ACHN (cell line): ENCODE results near the gene CSF2RB.

Source experiments
- DNase-seq: peaks from one replicate; pipeline ENCODE4 v3.0.0-alpha.2; 2015
- in situ Hi-C: cut with HindIII; loops from 2 replicates; pipeline ENCODE4 v1.10.0; 2017; ENCODE audit warnings: low sequenced_read_pairs, low pct_ligation_motif_present, low pct_unique_long_range_greater_than_20kb

Gene CSF2RB

DNA sequence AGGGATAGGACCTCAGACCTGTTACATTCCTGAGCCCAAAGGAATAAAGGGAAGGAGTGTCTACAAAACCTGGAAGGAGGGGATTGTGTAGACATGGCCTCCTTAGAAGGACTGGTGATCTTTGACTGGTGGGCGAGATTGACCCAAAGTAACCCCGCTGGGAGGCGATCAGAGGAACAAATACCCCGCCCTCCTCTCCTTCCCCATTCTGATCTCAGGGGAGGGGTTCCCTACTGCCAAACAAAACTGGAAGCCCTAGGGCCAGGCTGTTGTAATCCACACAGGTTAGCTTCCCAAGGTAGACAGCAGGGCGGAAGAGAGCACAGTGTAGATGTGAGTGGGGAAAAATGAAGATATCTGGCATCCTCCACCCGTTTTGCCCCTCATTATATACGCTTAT lies 28.0 kb upstream of the CSF2RB start:
- in situ Hi-C loops, result no loop called here
- DNase-seq, result no peak

DNA sequence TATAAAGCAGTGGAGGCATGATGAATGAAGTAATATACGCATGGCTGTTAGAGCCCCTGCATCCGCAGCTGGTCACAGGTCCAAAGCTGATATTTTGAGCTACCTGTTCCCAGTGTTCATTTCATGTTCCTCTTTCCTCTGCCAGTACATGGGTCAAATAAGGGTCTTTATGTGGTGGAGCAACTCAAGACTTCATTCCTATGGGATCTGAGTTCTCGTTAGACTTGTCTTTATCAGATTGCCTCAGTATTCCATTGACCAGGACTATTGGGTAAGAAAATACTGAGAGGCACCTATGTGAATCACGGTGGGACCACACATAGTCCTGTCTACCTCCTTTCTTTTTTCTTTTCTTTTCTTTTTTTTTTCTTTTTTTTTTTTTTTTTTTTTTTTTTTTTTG lies 27.4 kb upstream of the CSF2RB start:
- DNase-seq, result no peak
- in situ Hi-C loops, result no loop called here

DNA sequence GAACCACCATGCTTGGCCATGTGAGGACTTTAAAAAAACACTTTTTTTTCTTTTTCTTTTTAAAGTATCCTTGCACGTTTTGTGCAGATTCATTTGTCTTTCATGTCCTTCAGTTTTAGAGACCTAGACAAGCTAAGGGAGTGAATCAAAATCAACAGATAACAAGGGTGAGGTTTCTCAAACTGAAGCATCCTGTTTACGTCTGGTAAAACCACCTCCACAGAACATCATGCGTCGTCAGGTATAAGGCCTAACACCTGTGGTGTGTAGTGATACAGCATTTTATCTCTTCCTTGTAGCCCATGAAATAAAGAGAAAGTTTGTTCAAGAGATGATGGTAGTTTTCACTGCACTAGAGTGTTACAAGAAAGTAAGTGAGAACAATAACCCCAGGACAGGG lies 26.3 kb upstream of the CSF2RB start:
- DNase-seq, result no peak
- in situ Hi-C loops, result no loop called here

DNA sequence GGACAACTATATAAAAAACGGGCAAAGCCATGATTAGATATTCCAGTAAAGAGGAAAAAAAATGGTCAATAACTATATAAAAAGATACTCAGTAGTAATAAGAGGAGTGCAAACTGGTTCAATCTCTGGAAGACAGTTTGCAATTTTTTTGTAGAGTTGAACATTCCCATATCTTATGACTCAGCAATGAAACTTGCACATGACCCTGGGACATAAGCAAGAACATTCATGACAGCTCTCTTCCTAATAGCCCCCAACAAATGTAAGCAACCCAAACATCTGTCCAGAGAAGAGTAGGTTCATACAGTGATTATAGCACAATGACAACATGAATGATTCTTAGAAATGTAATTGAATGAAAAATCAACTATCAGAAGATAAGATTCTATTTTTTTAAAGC lies 21.8 kb upstream of the CSF2RB start:
- no peak for DNase-seq
- in situ Hi-C loops, result no loop called here

DNA sequence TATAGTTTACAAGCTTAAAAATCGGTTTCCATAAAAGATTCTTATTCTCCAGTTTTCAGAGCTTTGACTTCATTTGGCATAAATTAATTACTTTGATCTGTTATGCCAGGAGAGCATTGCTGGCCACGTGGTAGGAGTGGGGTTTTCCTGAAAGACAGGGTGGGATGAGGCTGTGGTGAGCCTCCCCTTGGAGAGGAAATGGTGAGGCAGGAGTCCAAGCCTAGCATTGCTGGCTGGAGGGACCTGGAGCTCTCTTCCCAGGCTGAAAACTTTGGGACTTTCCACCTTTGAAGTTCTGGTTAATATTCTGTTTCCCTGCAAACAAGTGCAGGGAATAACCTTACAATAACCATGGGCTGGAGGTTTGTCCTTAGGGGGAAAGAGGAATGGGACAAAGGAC lies 21.1 kb upstream of the CSF2RB start:
- in situ Hi-C loops, result no loop called here
- DNase-seq, result no peak

DNA sequence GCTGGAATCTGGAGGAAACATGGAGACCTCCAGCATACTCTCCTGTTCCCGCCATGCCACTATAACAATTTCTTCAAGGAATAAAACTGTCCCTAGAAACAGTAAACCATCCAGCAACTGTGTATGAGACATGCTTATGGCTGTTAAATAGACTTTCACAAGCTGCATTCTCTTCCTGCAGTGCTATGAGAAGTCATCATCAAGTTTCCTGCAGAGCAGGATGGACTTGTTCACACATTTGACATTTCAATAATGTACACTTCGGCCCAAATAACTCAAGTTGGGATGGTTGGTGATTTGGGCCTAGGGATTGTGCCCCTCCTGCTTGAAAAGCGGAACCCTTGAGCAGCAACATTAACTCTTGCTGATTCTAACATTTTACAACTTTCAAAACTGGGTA lies 20.2 kb upstream of the CSF2RB start:
- DNase-seq, result no peak
- in situ Hi-C loops, result no loop called here

DNA sequence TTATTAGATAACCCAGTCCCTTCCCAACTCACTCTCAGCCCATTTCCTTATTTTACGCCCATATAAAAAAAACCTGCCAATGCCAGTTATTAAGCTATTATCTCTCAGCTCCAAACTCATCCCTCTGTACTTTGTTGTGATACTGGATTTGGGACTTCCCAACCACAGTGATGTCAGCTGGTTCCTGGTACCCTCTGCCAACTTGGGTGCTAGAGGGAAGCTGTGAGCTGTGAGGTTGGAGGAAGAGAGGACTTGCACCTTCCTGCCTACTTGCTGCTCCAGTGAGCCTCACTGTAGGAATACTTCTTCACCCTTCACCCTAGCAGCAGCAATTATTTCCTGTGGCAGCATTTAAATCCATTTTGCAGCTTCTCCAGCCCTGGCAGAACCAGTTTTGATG lies 19.2 kb upstream of the CSF2RB start:
- no peak for DNase-seq
- in situ Hi-C loops, result no loop called here

DNA sequence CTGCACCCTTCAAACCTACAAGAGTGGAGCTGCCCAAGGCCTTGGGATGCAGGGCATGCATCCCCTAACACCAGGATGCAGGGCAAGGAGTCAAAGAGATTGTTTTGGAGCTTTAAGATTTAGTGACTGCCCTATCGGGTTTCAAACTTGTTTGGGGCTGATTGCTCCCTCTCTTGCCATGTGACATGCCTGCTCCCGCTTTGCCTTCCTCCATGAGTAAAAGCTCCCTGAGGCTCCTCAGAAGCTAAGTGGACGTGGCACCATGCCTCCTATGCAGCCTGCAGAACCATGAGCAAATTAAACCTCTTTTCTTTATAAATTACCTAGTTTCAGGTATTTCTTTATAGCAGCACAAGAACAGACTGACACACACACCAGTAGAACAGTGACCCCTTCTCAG lies 15.8 kb upstream of the CSF2RB start:
- in situ Hi-C loops, result no loop called here
- no peak for DNase-seq

DNA sequence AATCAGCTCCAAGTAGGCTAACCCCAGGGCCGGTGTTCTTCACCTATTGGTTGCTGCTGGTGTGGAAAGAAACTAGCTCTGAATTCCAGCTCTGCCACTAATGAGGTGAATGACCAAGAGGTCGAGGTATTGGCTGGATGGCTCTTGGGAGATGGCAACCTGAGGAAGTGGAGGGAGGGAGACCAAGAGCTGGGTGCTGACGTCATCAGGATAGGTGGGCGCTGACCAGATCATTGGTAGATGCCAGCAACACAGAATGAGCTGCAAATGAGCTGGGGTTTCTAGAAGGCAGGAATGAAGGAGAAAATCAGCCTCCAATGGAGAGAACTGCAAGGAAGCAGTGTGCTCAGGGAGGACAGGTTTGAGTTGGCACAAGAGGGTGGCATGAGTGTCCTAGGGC lies 14.7 kb upstream of the CSF2RB start:
- in situ Hi-C loops, result no loop called here
- no peak for DNase-seq

DNA sequence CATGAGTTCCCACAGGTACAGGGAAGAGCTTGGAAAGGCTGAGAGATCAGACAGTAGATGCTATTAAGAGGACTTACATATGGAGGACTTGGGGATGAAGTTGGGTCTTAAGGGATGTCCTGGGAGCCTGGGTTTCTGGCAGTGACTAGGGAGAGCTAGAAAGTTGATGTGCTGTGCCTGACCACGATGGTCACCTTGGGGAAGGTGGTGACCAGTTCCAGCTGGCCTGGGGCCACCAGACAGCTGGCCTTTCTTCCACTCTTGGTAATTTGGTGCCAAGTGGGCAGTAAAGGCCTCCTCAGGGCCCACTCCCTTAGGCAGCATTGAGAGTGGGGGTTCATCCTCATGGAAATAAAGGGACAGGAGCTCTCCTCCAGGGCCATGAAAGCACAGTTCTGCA lies 13.9 kb upstream of the CSF2RB start:
- no peak for DNase-seq
- in situ Hi-C loops, result no loop called here

DNA sequence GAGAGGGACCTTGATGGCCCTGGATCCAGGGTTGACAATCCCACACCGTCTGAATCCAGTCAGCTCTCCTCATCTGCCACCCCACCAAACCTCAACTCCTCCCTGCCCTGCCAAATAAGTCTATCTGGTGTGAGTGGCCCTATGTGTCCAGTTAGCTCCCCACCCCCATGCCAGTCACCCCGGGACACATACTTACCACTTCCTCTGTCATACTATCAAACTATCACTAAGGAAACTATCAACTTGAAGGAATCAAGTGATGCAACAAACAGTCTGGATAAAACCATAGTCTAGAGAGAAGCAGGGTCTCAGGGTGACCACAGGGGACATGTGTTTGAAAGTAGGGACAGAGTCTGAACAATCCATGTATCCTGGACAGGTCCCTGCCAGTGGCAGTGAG lies 13.2 kb upstream of the CSF2RB start:
- in situ Hi-C loops, result no loop called here
- DNase-seq, result no peak

DNA sequence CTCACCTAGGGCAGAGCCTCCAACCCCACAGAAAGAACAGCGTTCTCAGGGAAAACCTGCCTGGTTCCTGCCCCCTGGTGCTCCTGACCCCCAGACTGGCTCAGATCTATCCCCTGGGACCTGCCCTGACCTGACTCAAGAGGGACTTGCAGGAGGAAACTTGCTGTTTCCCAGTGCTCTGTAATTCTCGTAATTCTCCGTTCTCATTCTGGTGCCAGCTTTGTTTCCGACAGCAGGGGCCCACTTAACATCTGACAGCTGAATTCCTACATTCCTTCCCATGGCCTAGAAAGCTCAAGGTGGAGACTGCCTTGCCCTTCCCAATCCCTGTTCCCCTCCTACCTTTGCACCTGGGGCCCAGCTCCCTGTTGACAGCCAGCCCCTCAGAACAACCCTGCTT lies 12.5 kb upstream of the CSF2RB start:
- no peak for DNase-seq
- in situ Hi-C loops, result no loop called here

DNA sequence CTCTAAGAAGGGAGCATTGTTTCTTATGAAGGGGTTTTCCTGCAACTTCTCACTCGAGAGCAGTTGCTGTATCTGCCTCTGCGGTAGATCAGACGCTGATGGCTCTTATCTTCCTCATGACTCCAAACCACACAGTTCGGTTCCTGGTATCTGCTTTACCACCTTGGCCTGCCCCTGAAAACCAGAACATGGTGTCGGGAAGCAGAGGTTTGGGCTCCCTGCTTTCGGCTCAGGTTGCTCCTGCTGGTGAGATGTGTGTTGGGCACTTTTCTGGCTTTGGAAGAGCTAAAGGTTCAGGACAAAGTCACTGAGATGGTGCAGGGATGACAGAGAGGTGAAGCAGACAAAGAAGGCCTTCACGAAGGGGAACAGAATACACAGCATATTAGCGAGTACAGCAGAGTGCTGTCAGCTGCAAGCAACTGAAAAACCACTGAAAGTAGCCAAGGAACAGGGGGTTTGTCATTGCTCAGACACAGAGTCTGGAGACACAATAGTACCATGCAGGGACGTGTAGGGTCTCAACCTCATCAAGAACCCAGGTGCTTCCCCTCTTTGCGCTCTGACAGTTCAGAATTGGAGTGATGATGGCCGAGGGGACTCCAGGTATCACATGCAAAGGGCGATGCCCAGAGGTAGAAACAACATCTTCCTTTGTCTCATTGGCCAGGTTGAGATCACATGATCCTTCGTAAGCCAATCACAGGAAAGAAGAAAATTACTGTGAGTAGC lies 11.9 kb upstream of the CSF2RB start:
- DNase-seq, result no peak
- in situ Hi-C loops, result no loop called here

DNA sequence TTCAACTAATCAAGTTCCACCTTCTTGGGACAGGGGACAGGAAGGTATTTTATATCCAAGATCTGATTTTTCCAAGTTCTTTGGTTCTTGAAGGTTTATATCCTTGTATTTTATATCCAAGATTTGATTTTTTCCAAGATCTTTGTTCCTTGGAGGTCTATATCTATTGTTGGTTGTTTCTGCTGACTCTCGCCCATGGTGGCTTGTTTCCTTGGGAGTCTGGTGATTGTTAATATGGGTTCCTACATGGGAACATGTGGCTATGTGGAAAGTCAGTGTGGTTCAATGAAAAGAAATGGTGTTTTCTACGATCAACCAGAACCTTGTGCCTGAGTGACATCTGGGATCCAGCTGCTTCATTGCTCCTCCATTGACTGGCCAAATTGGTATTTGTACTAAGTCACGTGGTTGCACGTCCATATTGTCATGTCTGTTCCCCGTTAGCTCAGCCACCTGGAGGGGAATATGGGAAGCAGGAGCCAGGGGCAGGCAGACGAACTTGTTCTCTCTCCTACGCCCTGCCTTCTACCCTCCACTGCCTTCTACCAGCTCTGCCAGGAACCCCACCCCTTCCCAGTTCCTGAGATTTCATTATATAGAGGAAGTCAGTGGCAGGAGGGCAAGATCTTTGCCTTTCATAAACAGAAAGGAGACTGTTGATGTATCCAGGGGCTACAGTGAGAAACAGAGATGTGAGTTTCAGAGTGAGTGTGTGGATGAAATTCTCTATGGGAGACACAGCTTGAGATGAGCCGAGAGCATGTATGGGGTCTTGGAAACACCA lies 11.1 kb upstream of the CSF2RB start:
- DNase-seq, result no peak
- in situ Hi-C loops, result no loop called here

DNA sequence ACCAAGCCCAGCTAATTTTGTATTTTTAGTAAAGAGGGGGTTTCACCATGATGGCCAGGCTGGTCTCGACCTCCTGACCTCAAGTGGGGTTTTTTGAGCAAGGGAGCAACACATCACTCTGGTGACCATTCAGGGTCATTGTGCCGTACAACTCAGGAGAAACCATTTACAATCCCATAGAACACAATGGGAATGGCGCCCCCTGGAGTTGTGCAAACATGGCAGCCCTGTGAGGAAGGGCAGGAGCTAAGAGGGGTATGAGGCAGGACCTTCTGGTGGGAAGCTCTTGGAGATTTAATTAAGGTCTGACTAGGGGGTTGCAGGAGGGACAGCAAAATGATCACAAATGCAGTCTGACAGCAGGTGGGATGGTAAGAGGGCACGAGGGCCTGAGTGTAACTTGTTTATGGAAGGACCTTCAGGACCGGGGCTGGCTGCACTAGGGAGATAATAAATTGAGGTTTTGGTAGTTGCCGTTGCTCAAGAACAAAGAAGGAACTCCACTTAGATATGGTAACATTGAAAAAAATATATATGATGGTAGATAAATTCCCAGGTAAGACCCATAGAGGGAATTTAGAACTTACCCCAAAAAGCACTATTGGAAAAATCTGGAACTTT lies 9.1 kb upstream of the CSF2RB start:
- no peak for DNase-seq
- in situ Hi-C loops, result no loop called here

DNA sequence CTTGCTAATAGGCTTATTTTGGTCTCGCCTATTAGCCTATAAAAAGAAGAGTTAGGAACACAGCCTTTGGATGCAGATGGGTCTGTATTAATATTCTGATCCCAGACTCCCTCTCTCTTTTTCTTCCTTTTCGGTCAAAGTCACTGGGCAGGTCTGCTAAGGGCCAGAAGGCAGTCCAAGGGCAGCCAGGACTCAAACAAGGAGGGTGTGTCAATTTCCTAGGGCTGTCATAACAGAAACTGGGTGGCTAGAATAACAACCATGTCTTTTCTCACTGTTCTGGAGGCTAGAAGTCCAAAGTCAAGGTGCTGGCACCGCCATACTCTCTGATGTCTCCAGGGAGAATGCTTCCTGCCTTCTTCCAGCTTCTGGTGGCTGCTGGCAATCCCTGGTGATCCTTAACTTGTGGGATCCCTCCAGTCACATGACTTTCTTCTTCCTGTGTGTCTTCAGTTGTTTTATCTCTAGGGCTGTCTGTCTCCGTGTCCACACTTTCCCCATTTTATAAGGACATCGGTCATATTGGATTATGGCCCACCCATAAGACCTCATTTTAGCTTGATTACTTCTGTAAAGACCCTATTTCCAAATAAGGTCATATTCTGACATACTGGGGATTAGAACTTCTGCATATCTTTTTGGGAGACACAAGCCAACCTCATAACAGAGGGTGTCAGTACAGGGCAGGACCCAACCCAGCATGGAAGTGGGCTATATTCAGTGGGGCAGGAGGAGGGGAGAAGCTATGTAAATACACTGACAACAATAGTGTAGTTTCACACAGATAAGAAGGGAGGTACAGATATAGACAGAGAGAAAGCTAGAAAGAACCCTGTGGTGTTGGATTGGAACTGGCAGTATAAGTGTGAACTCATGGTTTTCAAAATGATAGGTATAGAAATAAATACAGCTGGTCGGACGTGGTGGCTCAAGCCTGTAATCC lies 5.9 kb upstream of the CSF2RB start:
- no peak for DNase-seq

DNA sequence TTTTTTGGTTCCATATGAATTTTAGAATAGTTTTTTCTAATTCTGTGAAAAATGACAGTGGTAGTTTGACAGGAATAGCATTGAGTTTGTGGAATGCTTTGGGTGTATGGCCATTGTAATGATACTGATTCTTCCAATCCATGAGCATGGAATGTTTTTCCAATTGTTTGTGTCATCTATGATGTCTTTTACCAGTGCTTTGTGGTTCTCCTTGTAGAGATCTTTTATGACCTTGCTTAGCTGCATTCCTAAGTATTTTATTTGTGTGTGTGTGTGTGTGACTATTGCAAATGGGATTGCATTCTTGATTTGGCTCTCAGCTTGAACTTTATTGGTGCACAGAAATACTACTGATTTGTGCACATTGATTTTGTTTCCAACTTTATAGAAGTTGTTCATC lies 3.0 kb upstream of the CSF2RB start:
- in situ Hi-C loops, result no loop called here
- DNase-seq, result no peak

More for the DNA sequence above, 5.9 kb upstream of the CSF2RB start:
- in situ Hi-C loops, result no loop called here

DNA sequence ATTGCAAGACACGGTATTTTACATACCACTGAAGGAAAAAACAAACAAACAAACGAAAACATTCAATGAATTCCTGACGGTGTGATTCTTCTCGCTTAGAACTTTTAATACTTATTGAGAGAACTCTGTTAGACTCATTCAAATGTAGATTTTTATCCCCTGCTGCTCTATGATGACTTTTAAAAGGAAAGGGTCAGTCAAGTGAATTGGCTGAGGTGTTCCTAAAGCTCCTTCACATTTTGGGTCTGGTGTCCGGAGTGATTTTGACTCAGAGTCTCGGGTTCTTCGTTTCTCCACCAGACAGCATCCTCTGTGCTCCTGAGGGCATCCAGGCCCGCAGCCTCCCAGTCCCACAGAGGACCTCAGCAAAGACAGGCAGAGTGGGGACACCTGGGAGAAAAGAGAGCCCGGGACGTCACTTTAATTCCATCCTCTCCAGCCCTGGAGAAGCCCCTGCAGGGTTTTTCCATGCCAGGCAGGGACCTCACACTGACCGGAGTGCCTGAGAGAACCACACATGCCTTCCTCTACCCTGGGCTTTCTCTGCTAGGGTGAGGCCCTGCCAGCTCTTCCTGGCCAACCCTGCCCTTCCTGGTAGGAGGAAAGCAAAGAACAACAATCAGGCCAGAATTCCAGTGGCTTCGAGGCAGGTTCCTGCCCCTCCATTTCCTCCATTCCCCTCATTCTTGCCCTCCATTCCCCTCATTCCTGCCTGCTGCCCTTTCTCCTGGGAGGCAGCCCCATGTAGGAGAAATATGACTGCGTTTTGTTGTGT lies 1.4 kb upstream of the CSF2RB start:
- in situ Hi-C loops, result no loop called here
- DNase-seq, result no peak
